NCI-H1930 (cell line): Measurements from ENCODE around the gene CCNJL.

Experiments
- DNase-seq, 2 experiments: peaks; one replicate each; lab custom pipeline; 2025; lab: John Stamatoyannopoulos, UW

CCNJL gene

GRCh38 chr5:160221082-160221481 is 91.3 kb downstream of the CCNJL start:
- DNase-seq: no peak

- DNase-seq: no peak
These were observed 93.0 kb downstream of the CCNJL start for GRCh38 chr5:160219356-160219755.

- no peak for DNase-seq
These were observed 98.8 kb downstream of the CCNJL start for GRCh38 chr5:160213537-160213936.

GRCh38 chr5:160211352-160211751 is 101.0 kb downstream of the CCNJL start:
- no peak for DNase-seq

- DNase-seq: no peak
These were observed 101.8 kb downstream of the CCNJL start for GRCh38 chr5:160210606-160211005.

- DNase-seq: no peak
These were observed 102.4 kb downstream of the CCNJL start for GRCh38 chr5:160209917-160210316.

- no peak for DNase-seq
These were observed 105.3 kb downstream of the CCNJL start for GRCh38 chr5:160207061-160207460.
